Measurements from ENCODE around the gene CDK1. TPM values are rescaled to one million over a fixed set of nuclear protein-coding genes. Genes with fewer than 3 reads are reported as not detected.

Gene CDK1
- 10 to 100 TPM in 1 of 5 experiments, 1 to 10 TPM in 2, under 1 TPM in 2; 0.50 to 90.7 (median 1.1) TPM for total RNA-seq
- 1 to 10 TPM in 1 of 2 donors, under 1 TPM in 1; 0.15 to 1.5 TPM for polyA plus RNA-seq
- 0.67 reads per million for total RNA-seq

DNA sequence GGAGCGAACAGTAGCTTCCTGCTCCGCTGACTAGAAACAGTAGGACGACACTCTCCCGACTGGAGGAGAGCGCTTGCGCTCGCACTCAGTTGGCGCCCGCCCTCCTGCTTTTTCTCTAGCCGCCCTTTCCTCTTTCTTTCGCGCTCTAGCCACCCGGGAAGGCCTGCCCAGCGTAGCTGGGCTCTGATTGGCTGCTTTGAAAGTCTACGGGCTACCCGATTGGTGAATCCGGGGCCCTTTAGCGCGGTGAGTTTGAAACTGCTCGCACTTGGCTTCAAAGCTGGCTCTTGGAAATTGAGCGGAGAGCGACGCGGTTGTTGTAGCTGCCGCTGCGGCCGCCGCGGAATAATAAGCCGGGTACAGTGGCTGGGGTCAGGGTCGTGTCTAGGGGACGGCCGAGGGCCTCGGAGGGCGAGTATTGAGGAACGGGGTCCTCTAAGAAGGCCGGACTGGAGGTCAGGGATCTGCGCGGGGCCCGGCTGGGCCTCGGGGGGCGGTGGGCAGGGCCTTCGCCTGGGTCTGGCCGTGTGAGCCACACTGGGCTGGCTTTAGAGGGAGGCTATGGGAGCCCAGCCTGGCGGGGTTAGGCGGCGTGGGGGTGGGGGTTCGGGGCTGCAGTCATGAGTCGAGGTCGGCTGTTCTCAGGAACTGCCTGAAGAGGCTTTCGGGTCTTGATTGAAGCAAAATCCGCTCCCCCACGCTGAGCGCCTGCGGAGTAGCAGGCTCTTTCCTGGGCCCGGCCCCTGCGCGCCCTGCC, at the start of gene CDK1:
Gene CDK1 (plus strand): TSS at position 265 of the 757 bp plus-strand sequence. CDS start 1,688 bp downstream, outside the sequence.
- intact Hi-C loops (cut with micrococcal nuclease), result loop anchor here (1.0 to 10.0 kb wide), 8 partner anchors 9 to 1090 kb away; partner anchors contain the start of gene CCDC6 (in 2 of the 2)
- H3K4me3 ChIP-seq (ENCODE audit: low read length), result peak within 1 kb of the TSS; percentile 80
- peak within 1 kb of the TSS; percentile 55 for H3K27ac ChIP-seq (ENCODE audit: low read depth, low read length)
- H3K4me1 ChIP-seq (ENCODE audit: control insufficient read depth in 2 of 2, insufficient read depth in 2 of 2, low read length in 2 of 2), result no peaks in the 10 kb centered on the region
- Mint-ChIP-seq H3K36me3 (peaks cover 0 to 10% (median 0%) of the 10 kb centered on the region in 5 donors), H3K9me3 (no peaks in the 10 kb centered on the region), H3K27ac (peak within 1 kb of the TSS; percentile 1 to 97 (median 80)), H3K4me1 (peaks cover 6 to 39% (median 15%) of the 10 kb centered on the region in 7 donors), H3K27me3 (peaks cover 0 to 3% (median 0%) of the 10 kb centered on the region in 5 donors), H3K4me3 (peak within 1 kb of the TSS; percentile 93 to 98 (median 96))
- H3K36me3 ChIP-seq (ENCODE audit: control insufficient read depth in 2 of 3, insufficient read depth in 3 of 3, low read length in 3 of 3), result no peaks in the 10 kb centered on the region
- H3K9me3 ChIP-seq (ENCODE audit: control insufficient read depth in 2 of 3, low read length in 3 of 3), result no peaks in the 10 kb centered on the region
- ChIA-PET POLR2A (interaction anchor here (1.1 to 1.6 kb wide), 4 partner anchors 11 to 125 kb away, joined by 3 to 6 read pairs (median 4); no protein-coding TSS in a partner anchor), CTCF (interaction anchor here (0.6 to 0.9 kb wide), 3 partner anchors 10 to 1989 kb away, joined by 3 to 5 read pairs (median 3); no protein-coding TSS in a partner anchor)
- H3K27me3 ChIP-seq (ENCODE audit: control insufficient read depth in 2 of 2, insufficient read depth in 2 of 2, low read length in 2 of 2), result no peaks in the 10 kb centered on the region
- DNase-seq, result peak; percentile 80 to 96 (median 92)
- ATAC-seq, result peak; percentile 99

DNA sequence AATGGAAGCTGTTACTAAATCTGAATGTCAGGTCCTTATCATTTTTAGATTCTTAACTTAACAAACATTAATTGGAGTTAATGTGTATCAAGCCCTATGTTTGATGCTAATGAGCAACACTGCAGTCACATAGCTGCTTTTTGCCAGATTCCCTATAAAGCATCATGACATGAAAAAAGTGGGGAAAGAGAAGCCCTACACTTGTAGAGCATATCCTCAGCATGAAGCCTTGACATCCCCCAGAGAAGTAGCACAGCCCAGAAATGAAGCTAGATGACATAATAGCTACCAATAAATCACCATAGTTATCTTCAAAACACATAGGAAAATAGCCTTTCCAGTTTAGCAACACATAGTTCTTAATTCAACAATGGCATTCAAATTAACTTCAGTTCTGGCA, 49.2 kb upstream of the CDK1 start:
- Histone ChIP-seq H3K36me3 (ENCODE audit: control insufficient read depth in 2 of 3, insufficient read depth in 3 of 3, low read length in 3 of 3) (peaks cover 0 to 6% (median 0%) of the 10 kb centered on the region in 3 experiments), H3K9me3 (ENCODE audit: control insufficient read depth in 2 of 3, low read length in 3 of 3) (no peaks in the 10 kb centered on the region), H3K4me3 (ENCODE audit: low read length) (peak overlapping the region; percentile 57), H3K4me1 (ENCODE audit: control insufficient read depth in 2 of 2, insufficient read depth in 2 of 2, low read length in 2 of 2) (peaks cover 28 to 59% of the 10 kb centered on the region in 2 donors), H3K27ac (ENCODE audit: low read depth, low read length) (peak overlapping the region; percentile 89), H3K27me3 (ENCODE audit: control insufficient read depth in 2 of 2, insufficient read depth in 2 of 2, low read length in 2 of 2) (no peaks in the 10 kb centered on the region)
- Mint-ChIP-seq H3K4me1 (peaks cover 32 to 78% (median 70%) of the 10 kb centered on the region in 7 donors), H3K36me3 (peaks cover 4 to 44% (median 10%) of the 10 kb centered on the region in 5 donors), H3K4me3 (peak overlapping the region; percentile 6 to 96 (median 66)), H3K27me3 (peaks cover 0 to 7% (median 0%) of the 10 kb centered on the region in 5 donors), H3K9me3 (peaks cover 0 to 9% (median 0%) of the 10 kb centered on the region in 11 donors), H3K27ac (peak overlapping the region; percentile 69 to 98 (median 96))
- DNase-seq (no peak), ATAC-seq (no peak)
- CTCF ChIA-PET, result no interaction called here
- intact Hi-C loops (cut with micrococcal nuclease), result loop anchor here (2.0 to 5.0 kb wide), 4 partner anchors 64 to 1454 kb away; no protein-coding TSS in a partner anchor
- POLR2A ChIA-PET, result interaction anchor here (1.0 to 1.4 kb wide), 4 partner anchors 12 to 49 kb away, joined by 3 to 6 read pairs (median 4); partner anchors contain the start of gene CDK1

DNA sequence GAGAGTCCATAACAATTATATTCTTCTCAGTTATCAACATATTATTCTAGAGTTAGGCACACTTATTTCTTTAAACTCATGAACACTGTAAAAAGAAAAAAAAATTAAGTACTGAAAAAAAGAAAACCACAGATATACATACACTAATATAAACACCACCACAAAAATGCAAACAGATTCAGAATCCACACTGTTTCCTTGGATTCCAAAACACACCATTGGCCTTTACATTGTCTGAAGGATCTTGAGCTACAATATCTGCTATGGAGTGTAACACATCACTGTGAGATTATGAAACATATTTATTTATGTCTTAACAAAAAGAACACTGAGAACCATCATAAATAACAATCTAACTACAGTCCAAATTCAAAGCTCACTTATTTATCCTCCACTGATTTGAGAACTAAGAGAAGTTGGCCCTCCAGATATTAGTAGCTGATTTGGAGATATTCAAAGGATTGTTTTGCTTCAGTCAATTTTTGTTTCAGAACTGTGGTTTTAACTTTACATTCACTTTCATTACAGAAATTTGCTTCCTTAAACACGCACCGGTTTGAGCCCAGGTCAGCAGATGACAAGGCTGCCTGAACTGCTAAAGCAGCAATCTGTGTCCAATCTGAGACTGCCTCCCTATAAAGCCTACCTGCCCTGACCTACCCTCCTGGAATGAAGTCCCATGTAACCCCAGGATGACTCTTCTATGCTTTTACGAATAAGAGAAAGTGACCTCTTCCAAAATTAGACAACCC, 47.0 kb upstream of the CDK1 start:
- peak overlapping the region; percentile 84 to 99 (median 93) for H3K4me3 Mint-ChIP-seq
- DNase-seq, result peak in 8 of 9 donors; percentile 8 to 49 (median 35)
- H3K27ac Mint-ChIP-seq, result peak overlapping the region; percentile 90 to 98 (median 96)
- intact Hi-C loops (cut with micrococcal nuclease), result loop anchor here in 1 of 2 donors (1.0 to 5.0 kb wide), 3 partner anchors 23 to 824 kb away; partner anchors contain the start of gene CCDC6
- H3K4me1 Mint-ChIP-seq, result peaks cover 22 to 58% (median 49%) of the 10 kb centered on the region in 7 donors
- H3K27ac ChIP-seq (ENCODE audit: low read depth, low read length), result peak overlapping the region; percentile 89
- peaks cover 0 to 26% (median 0%) of the 10 kb centered on the region in 5 donors for H3K36me3 Mint-ChIP-seq
- peak; percentile 20 for ATAC-seq
- no peaks in the 10 kb centered on the region for H3K27me3 ChIP-seq (ENCODE audit: control insufficient read depth in 2 of 2, insufficient read depth in 2 of 2, low read length in 2 of 2)
- ChIA-PET POLR2A (no interaction called here), CTCF (no interaction called here)
- H3K9me3 ChIP-seq (ENCODE audit: control insufficient read depth in 2 of 3, low read length in 3 of 3), result no peaks in the 10 kb centered on the region
- no peaks in the 10 kb centered on the region for H3K9me3 Mint-ChIP-seq
- H3K36me3 ChIP-seq (ENCODE audit: control insufficient read depth in 2 of 3, insufficient read depth in 3 of 3, low read length in 3 of 3), result peaks cover 0 to 6% (median 0%) of the 10 kb centered on the region in 3 experiments
- peaks cover 0 to 7% (median 2%) of the 10 kb centered on the region in 5 donors for H3K27me3 Mint-ChIP-seq
- H3K4me3 ChIP-seq (ENCODE audit: low read length), result peak overlapping the region; percentile 63
- H3K4me1 ChIP-seq (ENCODE audit: control insufficient read depth in 2 of 2, insufficient read depth in 2 of 2, low read length in 2 of 2), result peaks cover 25 to 47% of the 10 kb centered on the region in 2 donors

DNA sequence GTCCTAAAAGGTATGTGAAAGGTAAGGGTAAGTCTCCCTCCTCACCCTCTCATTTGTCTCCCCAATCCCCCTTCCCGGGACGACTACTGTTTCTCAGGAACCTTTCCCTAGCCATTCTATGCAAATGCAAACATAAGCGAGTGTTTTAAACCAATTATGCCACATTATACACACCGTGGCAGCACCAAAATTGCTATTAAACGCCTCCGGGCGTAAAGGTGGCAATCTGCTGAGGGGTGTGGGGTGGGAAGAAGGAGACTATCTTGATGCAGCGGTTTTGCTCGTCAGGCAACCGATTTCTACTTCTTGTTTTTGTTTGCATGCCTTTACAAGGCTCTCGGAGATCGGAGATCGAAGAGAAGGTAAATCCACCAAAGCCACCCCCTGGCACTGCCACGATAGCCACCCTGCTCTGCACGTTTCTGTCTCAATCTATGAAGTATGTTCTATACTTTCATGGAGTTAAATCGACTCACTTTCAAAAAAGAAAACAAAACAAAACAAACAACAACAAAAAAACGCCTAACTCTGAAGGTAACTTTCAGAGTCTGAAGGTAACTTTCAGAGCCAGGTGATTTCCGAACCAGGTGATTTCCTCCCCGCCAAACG, 46.0 kb upstream of the CDK1 start:
- peaks cover 0 to 20% (median 0%) of the 10 kb centered on the region in 5 donors for H3K36me3 Mint-ChIP-seq
- ChIA-PET POLR2A (interaction anchor here (0.5 kb wide), 1 partner anchor 860 kb away, joined by 3 read pairs; no protein-coding TSS in a partner anchor), CTCF (no interaction called here)
- intact Hi-C loops (cut with micrococcal nuclease), result loop anchor here (2.0 to 5.0 kb wide), 7 partner anchors 24 to 826 kb away; partner anchors contain the start of genes CCDC6 (in 2 of the 2) and CDK1 (in 1 of the 2)
- peaks cover 22 to 37% of the 10 kb centered on the region in 2 donors for H3K4me1 ChIP-seq (ENCODE audit: control insufficient read depth in 2 of 2, insufficient read depth in 2 of 2, low read length in 2 of 2)
- H3K27me3 ChIP-seq (ENCODE audit: control insufficient read depth in 2 of 2, insufficient read depth in 2 of 2, low read length in 2 of 2), result no peaks in the 10 kb centered on the region
- H3K9me3 ChIP-seq (ENCODE audit: control insufficient read depth in 2 of 3, low read length in 3 of 3), result no peaks in the 10 kb centered on the region
- DNase-seq (peak in 8 of 9 donors; percentile 11 to 62 (median 45)), ATAC-seq (peak; percentile 53)
- H3K4me3 ChIP-seq (ENCODE audit: low read length), result peak overlapping the region; percentile 63
- H3K27ac ChIP-seq (ENCODE audit: low read depth, low read length), result peak overlapping the region; percentile 89
- peaks cover 0 to 7% (median 2%) of the 10 kb centered on the region in 5 donors for H3K27me3 Mint-ChIP-seq
- no peaks in the 10 kb centered on the region for H3K9me3 Mint-ChIP-seq
- H3K4me3 Mint-ChIP-seq, result peak overlapping the region; percentile 84 to 99 (median 93)
- H3K4me1 Mint-ChIP-seq, result peaks cover 19 to 48% (median 39%) of the 10 kb centered on the region in 7 donors
- peaks cover 0 to 6% (median 0%) of the 10 kb centered on the region in 3 experiments for H3K36me3 ChIP-seq (ENCODE audit: control insufficient read depth in 2 of 3, insufficient read depth in 3 of 3, low read length in 3 of 3)
- H3K27ac Mint-ChIP-seq, result peak overlapping the region; percentile 90 to 98 (median 96)

DNA sequence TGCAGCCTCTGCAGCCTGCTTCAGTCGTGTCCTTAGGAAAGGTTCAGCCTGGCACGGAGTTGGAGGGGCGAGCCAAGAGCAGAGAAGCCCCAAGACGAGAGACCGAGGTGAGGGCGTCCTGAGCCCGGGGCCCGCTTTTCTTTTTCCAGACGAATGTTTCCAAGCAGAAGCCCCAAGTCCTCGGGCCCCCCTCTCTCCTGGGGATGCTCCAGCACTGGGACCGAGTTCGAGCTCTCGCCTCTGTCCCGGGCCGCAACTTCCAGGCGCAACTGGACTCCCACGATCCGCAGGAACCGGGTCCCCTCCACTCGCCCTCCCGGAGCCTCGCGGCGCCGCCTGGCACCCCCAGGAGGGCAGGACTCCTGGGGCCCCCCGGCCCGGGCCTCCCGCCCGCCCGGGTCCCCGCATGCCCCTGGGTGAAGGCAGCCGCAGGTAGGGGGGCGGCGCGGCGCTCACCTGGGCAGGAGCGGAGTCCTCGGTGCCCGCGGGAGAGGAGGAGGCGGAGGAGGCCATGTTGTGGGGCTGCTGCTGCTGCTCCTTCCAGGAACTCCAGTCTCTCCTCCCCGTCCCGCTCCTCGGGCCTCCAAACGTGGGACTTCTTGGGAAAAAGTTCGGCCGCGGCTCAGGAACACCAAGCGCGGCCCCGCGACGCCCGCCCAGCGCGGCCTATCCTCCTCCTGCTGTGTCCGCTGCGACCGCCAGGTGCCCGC, 45.3 kb upstream of the CDK1 start:
- H3K27ac Mint-ChIP-seq, result peak overlapping the region; percentile 90 to 98 (median 96)

More for the DNA sequence above, 45.3 kb upstream of the CDK1 start:
- Histone ChIP-seq H3K4me1 (ENCODE audit: control insufficient read depth in 2 of 2, insufficient read depth in 2 of 2, low read length in 2 of 2) (peaks cover 19 to 35% of the 10 kb centered on the region in 2 donors), H3K9me3 (ENCODE audit: control insufficient read depth in 2 of 3, low read length in 3 of 3) (no peaks in the 10 kb centered on the region), H3K27me3 (ENCODE audit: control insufficient read depth in 2 of 2, insufficient read depth in 2 of 2, low read length in 2 of 2) (no peaks in the 10 kb centered on the region), H3K4me3 (ENCODE audit: low read length) (peak overlapping the region; percentile 63), H3K27ac (ENCODE audit: low read depth, low read length) (peak overlapping the region; percentile 89), H3K36me3 (ENCODE audit: control insufficient read depth in 2 of 3, insufficient read depth in 3 of 3, low read length in 3 of 3) (peaks cover 0 to 6% (median 0%) of the 10 kb centered on the region in 3 experiments)
- ChIA-PET POLR2A (interaction anchor here (0.5 to 1.8 kb wide), 6 partner anchors 11 to 860 kb away, joined by 3 to 5 read pairs (median 3); no protein-coding TSS in a partner anchor), CTCF (interaction anchor here (0.6 kb wide), 1 partner anchor 152 kb away, joined by 3 read pairs; no protein-coding TSS in a partner anchor)
- Mint-ChIP-seq H3K4me1 (peaks cover 17 to 41% (median 34%) of the 10 kb centered on the region in 7 donors), H3K9me3 (no peaks in the 10 kb centered on the region), H3K36me3 (peaks cover 0 to 16% (median 0%) of the 10 kb centered on the region in 5 donors), H3K27me3 (peaks cover 0 to 7% (median 2%) of the 10 kb centered on the region in 5 donors), H3K4me3 (peak overlapping the region; percentile 84 to 99 (median 93))
- intact Hi-C loops (cut with micrococcal nuclease), result loop anchor here (2.0 to 5.0 kb wide), 7 partner anchors 24 to 826 kb away; partner anchors contain the start of genes CCDC6 (in 2 of the 2) and CDK1 (in 1 of the 2)
- peak; percentile 25 to 66 (median 54) for DNase-seq
- ATAC-seq, result peak; percentile 80

Data from naive thymus-derived CD4-positive, alpha-beta T cell (primary cell).